Measurements from ENCODE around the gene NSRP1. TPM values are rescaled to one million over a fixed set of nuclear protein-coding genes. Genes with fewer than 3 reads are reported as not detected.

NSRP1 gene
- total and polyA plus RNA-seq, 2 of the 8 experiments (the other 6 are each of a cell fraction or from before 2014, with no cell fraction given), result 6.1 to 22.4 TPM

DNA sequence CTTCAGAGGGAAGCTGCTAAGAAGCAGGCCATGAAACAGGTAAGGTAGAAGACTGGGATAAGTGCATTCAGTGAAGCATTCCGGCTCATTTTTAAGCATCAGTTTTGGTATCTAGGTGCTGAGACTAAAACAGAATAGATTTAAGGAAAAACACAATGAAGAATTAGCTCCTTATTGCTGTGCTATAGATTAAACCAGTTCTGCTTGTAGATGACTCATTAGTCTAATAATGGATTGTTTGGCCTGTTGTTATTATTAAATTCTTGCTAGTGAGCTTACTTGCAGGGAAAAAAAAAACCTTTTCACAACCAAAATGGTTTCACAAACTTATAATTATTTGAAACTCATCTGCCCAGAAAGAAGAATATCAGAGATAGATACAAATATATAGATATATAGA is 55.9 kb downstream of the NSRP1 start:
- WGBS, 2 experiments (ENCODE audit: extremely low coverage in 1 of 2, insufficient coverage in 1 of 2, insufficient read length in 1 of 2, insufficient replicate concordance in 2 of 2, low coverage in 1 of 2, low lambda C conversion rate in 2 of 2, missing lambda C conversion rate in 1 of 2), result 95% methylated on average over 1 of the region's 1 CpG; no CpG with 5 or more reads in 1 of the 2 experiments
- Histone ChIP-seq H2BK12ac (ENCODE audit: low read depth, low read length) (no peak overlapping the region), H3K9ac (replicated peaks in 1 of 4; ENCODE audit: extremely low read depth in 1 of 4, low read depth in 3 of 4, low read length in 3 of 4) (no peak overlapping the region), H2AFZ (ENCODE audit: low read length) (no peak overlapping the region), H3K4ac (replicated peaks; ENCODE audit: insufficient read length, low read depth, low read length) (no peak overlapping the region), H3K23ac (ENCODE audit: insufficient read length) (no peak overlapping the region), H3K27me3 (replicated peaks in 1 of 4; ENCODE audit: control insufficient read depth in 3 of 4, extremely low read depth in 1 of 4, insufficient read depth in 3 of 4, low read length in 3 of 4) (no peaks in the 10 kb centered on the region), H3K23me2 (ENCODE audit: low read depth, low read length) (no peaks in the 10 kb centered on the region), H4K8ac (ENCODE audit: extremely low read depth, insufficient read depth, low read length) (no peak overlapping the region), H2BK120ac (replicated peaks; ENCODE audit: low read depth, low read length) (no peak overlapping the region), H2BK20ac (ENCODE audit: low read length) (no peak overlapping the region), H3K9me3 (ENCODE audit: insufficient read depth in 2 of 2, low read depth in 1 of 2, low read length in 1 of 2) (no peaks in the 10 kb centered on the region), H2BK5ac (ENCODE audit: low read depth, low read length) (no peak overlapping the region), H3K79me2 (ENCODE audit: control insufficient read depth in 1 of 2, insufficient read depth in 2 of 2, low read length in 2 of 2) (no peaks in the 10 kb centered on the region), H3K4me2 (ENCODE audit: insufficient read depth in 1 of 2, low read depth in 2 of 2, low read length in 2 of 2) (no peak overlapping the region), H3K27ac (ENCODE audit: low read depth, low read length) (no peak overlapping the region), H2AK5ac (ENCODE audit: low read depth, low read length) (no peak overlapping the region), H3K18ac (ENCODE audit: extremely low read depth, low read length) (no peak overlapping the region), H3K56ac (replicated peaks; ENCODE audit: insufficient read length, low read depth, low read length) (no peak overlapping the region), H2BK15ac (ENCODE audit: low read length) (no peak overlapping the region), H4K91ac (replicated peaks; ENCODE audit: insufficient read length, low read length) (no peak overlapping the region), H4K20me1 (replicated peaks in 1 of 2; ENCODE audit: control insufficient read depth in 1 of 2, insufficient read depth in 2 of 2, low read length in 2 of 2) (peaks cover 0 to 2% of the 10 kb centered on the region in 2 experiments), H3K4me3 (ENCODE audit: extremely low read depth in 1 of 4, insufficient read depth in 2 of 4, low read depth in 3 of 4, low read length in 4 of 4) (no peak overlapping the region), H3K4me1 (replicated peaks in 1 of 4; ENCODE audit: control insufficient read depth in 3 of 4, insufficient read depth in 4 of 4, low read length in 3 of 4) (no peaks in the 10 kb centered on the region), H3K14ac (ENCODE audit: insufficient read length) (no peak overlapping the region), H3K79me1 (ENCODE audit: low read depth, low read length) (no peaks in the 10 kb centered on the region), H3K36me3 (ENCODE audit: control insufficient read depth in 2 of 4, insufficient read depth in 4 of 4, low read length in 3 of 4) (peaks cover 0 to 22% (median 1%) of the 10 kb centered on the region in 4 experiments; a peak in 3 of 8 replicates), H4K5ac (ENCODE audit: insufficient read length, low read depth, low read length) (no peak overlapping the region)
- ChIA-PET POLR2A (ENCODE audit: partially characterized antibody) (interaction anchor here (0.7 kb wide), 2 partner anchors 28 to 55 kb away, joined by 3 read pairs; partner anchors contain the start of gene NSRP1), CTCF (ENCODE audit: partially characterized antibody) (interaction anchor here (0.8 kb wide), 1 partner anchor 48 kb away, joined by 5 read pairs; no protein-coding TSS in a partner anchor)
- no peak for FAIRE-seq
- DNase-seq (ENCODE audit: low read depth in 1 of 2, low spot score in 2 of 2), result no peak
- no peak for TF ChIP-seq KDM4A (IDR thresholded peaks at IDR 0.05; ENCODE audit: low read depth, low read length, severe bottlenecking)
- no peak for TF ChIP-seq CHD2 (IDR thresholded peaks at IDR 0.05; ENCODE audit: low read length)
- TF ChIP-seq, protein P1, sequence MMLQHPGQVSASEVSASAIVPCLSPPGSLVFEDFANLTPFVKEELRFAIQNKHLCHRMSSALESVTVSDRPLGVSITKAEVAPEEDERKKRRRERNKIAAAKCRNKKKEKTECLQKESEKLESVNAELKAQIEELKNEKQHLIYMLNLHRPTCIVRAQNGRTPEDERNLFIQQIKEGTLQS (IDR thresholded peaks at IDR 0.05; ENCODE audit: insufficient read depth, low read depth, low read length), result no peak
- TF ChIP-seq POLR2A (IDR thresholded peaks at IDR 0.05; ENCODE audit: control extremely low read depth in 1 of 2, low read depth in 2 of 2, low read length in 2 of 2), result no peak
- TF ChIP-seq, protein P2, sequence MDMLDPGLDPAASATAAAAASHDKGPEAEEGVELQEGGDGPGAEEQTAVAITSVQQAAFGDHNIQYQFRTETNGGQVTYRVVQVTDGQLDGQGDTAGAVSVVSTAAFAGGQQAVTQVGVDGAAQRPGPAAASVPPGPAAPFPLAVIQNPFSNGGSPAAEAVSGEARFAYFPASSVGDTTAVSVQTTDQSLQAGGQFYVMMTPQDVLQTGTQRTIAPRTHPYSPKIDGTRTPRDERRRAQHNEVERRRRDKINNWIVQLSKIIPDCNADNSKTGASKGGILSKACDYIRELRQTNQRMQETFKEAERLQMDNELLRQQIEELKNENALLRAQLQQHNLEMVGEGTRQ (IDR thresholded peaks at IDR 0.05; ENCODE audit: low read length), result no peak
- TF ChIP-seq FOSL1 (IDR thresholded peaks at IDR 0.05; ENCODE audit: insufficient read depth, low read depth, low read length), result no peak
- no peak for TF ChIP-seq POLR2AphosphoS5 (IDR thresholded peaks at IDR 0.05; ENCODE audit: low read depth, low read length)
- TF ChIP-seq MAFK (IDR thresholded peaks at IDR 0.05; ENCODE audit: low read depth, low read length), result no peak
- no peak for TF ChIP-seq SIN3A (conservative IDR thresholded peaks at IDR 0.05 in 1 of 2, IDR thresholded peaks at IDR 0.05 in 1 of 2; ENCODE audit: low read depth in 1 of 2, low read length in 2 of 2)
- TF ChIP-seq JUND (IDR thresholded peaks at IDR 0.05; ENCODE audit: low read length), result no peak
- no peak for TF ChIP-seq SAP30 (IDR thresholded peaks at IDR 0.05; ENCODE audit: insufficient read depth, insufficient replicate concordance, low read length)
- TF ChIP-seq YY1 (IDR thresholded peaks at IDR 0.05; ENCODE audit: low read depth, low read length), result no peak
- TF ChIP-seq CHD1 (IDR thresholded peaks at IDR 0.05; ENCODE audit: low read depth, low read length), result no peak
